HEK293 (cell line): ENCODE results near the gene SAXO1.
A peak's percentile ranks its signal among the peaks of the same experiment; 100 is the strongest.

Experiments
- HOXA7 ChIP-seq: sonication (generic); formaldehyde crosslinking; IDR thresholded peaks from 2 replicates; pipeline ENCODE4 v1.8.1; 2022; ENCODE audit warnings: missing genetic modification reagents, borderline replicate concordance
- KLF10 ChIP-seq: fragments of 450-650 bp; IDR thresholded peaks from 2 replicates; pipeline ENCODE4 v1.5.1; 2018; ENCODE audit warnings: missing biosample characterization, mild to moderate bottlenecking, missing genetic modification characterization
- KLF17 ChIP-seq: fragments of 450-650 bp; formaldehyde crosslinking; IDR thresholded peaks from 2 replicates; pipeline ENCODE4 v1.5.1; 2016; ENCODE audit warnings: missing biosample characterization, missing genetic modification characterization
- KLF8 ChIP-seq: fragments of 450-650 bp; formaldehyde crosslinking; IDR thresholded peaks from 2 replicates; pipeline ENCODE4 v1.5.1; 2016; ENCODE audit warnings: missing biosample characterization, missing genetic modification characterization
- PRDM10 ChIP-seq: fragments of 450-650 bp; formaldehyde crosslinking; IDR thresholded peaks from 2 replicates; pipeline ENCODE4 v1.5.1; 2016; ENCODE audit warnings: missing biosample characterization, missing genetic modification characterization
- TSHZ1 ChIP-seq: fragments of 450-650 bp; formaldehyde crosslinking; IDR thresholded peaks from 2 replicates; pipeline ENCODE4 v1.5.1; 2016; ENCODE audit warnings: missing biosample characterization, missing genetic modification characterization, borderline replicate concordance
- ZBTB21 ChIP-seq: fragments of 450-650 bp; formaldehyde crosslinking; IDR thresholded peaks from 2 replicates; pipeline ENCODE4 v1.5.1; 2017; ENCODE audit warnings: missing biosample characterization, missing genetic modification characterization
- ZBTB44 ChIP-seq: fragments of 450-650 bp; IDR thresholded peaks from 2 replicates; pipeline ENCODE4 v1.5.1; 2018; ENCODE audit warnings: missing biosample characterization, mild to moderate bottlenecking, missing genetic modification characterization
- ZEB2 ChIP-seq: fragments of 450-650 bp; formaldehyde crosslinking; IDR thresholded peaks from 2 replicates; pipeline ENCODE4 v1.5.1; 2016; ENCODE audit warnings: missing biosample characterization, missing genetic modification characterization
- ZIC2 ChIP-seq: fragments of 450-650 bp; formaldehyde crosslinking; IDR thresholded peaks from 2 replicates; pipeline ENCODE4 v1.5.1; 2016; ENCODE audit warnings: missing biosample characterization, missing genetic modification characterization
- ZNF138 ChIP-seq: fragments of 450-650 bp; formaldehyde crosslinking; IDR thresholded peaks from 2 replicates; pipeline ENCODE4 v1.5.1; 2016; ENCODE audit warnings: missing biosample characterization, missing genetic modification characterization, borderline replicate concordance
- ZNF335 ChIP-seq: fragments of 450-650 bp; formaldehyde crosslinking; conservative IDR thresholded peaks from 2 replicates; pipeline ENCODE4 v1.5.1; 2016; ENCODE audit warnings: missing biosample characterization, missing genetic modification characterization
- ZNF354C ChIP-seq: fragments of 450-650 bp; formaldehyde crosslinking; IDR thresholded peaks from 2 replicates; pipeline ENCODE4 v1.5.1; 2016; ENCODE audit warnings: missing biosample characterization, missing genetic modification characterization, low read depth, borderline replicate concordance
- ZNF426 ChIP-seq: fragments of 450-650 bp; formaldehyde crosslinking; IDR thresholded peaks from 2 replicates; pipeline ENCODE4 v1.5.1; 2017; ENCODE audit warnings: missing biosample characterization, missing genetic modification characterization, mild to moderate bottlenecking, inconsistent platforms, moderate library complexity
- ZNF654 ChIP-seq: fragments of 450-650 bp; formaldehyde crosslinking; IDR thresholded peaks from 2 replicates; pipeline ENCODE4 v1.5.1; 2016; ENCODE audit warnings: low read depth, missing biosample characterization, missing genetic modification characterization
- ZNF658 ChIP-seq: fragments of 450-650 bp; formaldehyde crosslinking; IDR thresholded peaks from 2 replicates; pipeline ENCODE4; 2016; ENCODE audit warnings: missing biosample characterization, missing genetic modification characterization
- ZNF660 ChIP-seq: fragments of 450-650 bp; IDR thresholded peaks from 2 replicates; pipeline ENCODE4 v1.5.1; 2018; ENCODE audit warnings: missing biosample characterization, mild to moderate bottlenecking, missing genetic modification characterization
- ZNF768 ChIP-seq: fragments of 450-650 bp; formaldehyde crosslinking; IDR thresholded peaks from 2 replicates; pipeline ENCODE4 v1.5.1; 2018; ENCODE audit warnings: missing biosample characterization, mild to moderate bottlenecking, missing genetic modification characterization
- ZSCAN23 ChIP-seq: fragments of 450-650 bp; formaldehyde crosslinking; IDR thresholded peaks from 2 replicates; pipeline ENCODE4 v1.5.1; 2016; ENCODE audit warnings: missing biosample characterization, missing genetic modification characterization
- ZXDB ChIP-seq: fragments of 450-650 bp; formaldehyde crosslinking; IDR thresholded peaks from 2 replicates; pipeline ENCODE4 v1.5.1; 2016; ENCODE audit warnings: missing biosample characterization, missing genetic modification characterization

SAXO1 gene

GRCh38 chr9:18976709-18977531 lies 56.1 kb downstream of the SAXO1 start (continued):
- TF ChIP-seq ZNF354C (no peak), ZBTB44 (tag by site-specific recombination) (peak; percentile 82), ZNF660 (tag by site-specific recombination) (0 out of 2 replicates have a peak, but pooled peaks have one; percentile 78), ZNF654 (tag by site-specific recombination) (0 out of 2 replicates have a peak, but pooled peaks have one; percentile 14), ZEB2 (tag by site-specific recombination) (peak; percentile 100), ZNF768 (no peak), KLF10 (tag by site-specific recombination) (peak; percentile 90), ZIC2 (tag by site-specific recombination) (peak; percentile 73), TSHZ1 (tag by site-specific recombination) (peak; percentile 99), ZNF426 (no peak), KLF17 (tag by site-specific recombination) (peak; percentile 99), PRDM10 (peak; percentile 86), ZSCAN23 (peak; percentile 99), ZBTB21 (tag by site-specific recombination) (peak; percentile 91), ZNF658 (tag by site-specific recombination) (no peak), HOXA7 (CRISPR knock-in tag) (peak; percentile 78; the same call in 1 of the 2 replicates), ZNF335 (tag by site-specific recombination) (peak; percentile 41; the same call in 1 of the 2 replicates), KLF8 (tag by site-specific recombination) (peak; percentile 94), ZXDB (tag by site-specific recombination) (peak; percentile 98), ZNF138 (no peak)
